NCI-H510A (cell line): ENCODE measurements around the gene IMPG1.

ENCODE experiments used
- DNase-seq: peaks from one replicate; lab custom pipeline; 2025; lab: John Stamatoyannopoulos, UW

Gene IMPG1

GRCh38 chr6:76072562-76072961, at the start of gene IMPG1:
Gene IMPG1 (minus strand): TSS chr6:76072662. CDS start chr6:76072488, 174 bp downstream.
- no peak for DNase-seq

GRCh38 chr6:76120302-76120701, 47.8 kb upstream of the IMPG1 start:
- DNase-seq: no peak

- DNase-seq: no peak
Observed at GRCh38 chr6:76073281-76073680, 819 bp upstream of the IMPG1 start.

GRCh38 chr6:76057469-76057868, 15.0 kb downstream of the IMPG1 start:
- DNase-seq: no peak

GRCh38 chr6:76052314-76052713, 20.1 kb downstream of the IMPG1 start:
- DNase-seq: no peak

- no peak for DNase-seq
Observed at GRCh38 chr6:76043690-76044089, 28.8 kb downstream of the IMPG1 start.

GRCh38 chr6:76035713-76036112, 36.7 kb downstream of the IMPG1 start:
- DNase-seq: no peak

- DNase-seq: no peak
Observed at GRCh38 chr6:76026101-76026500, 46.4 kb downstream of the IMPG1 start.

GRCh38 chr6:76014626-76015530, 57.6 kb downstream of the IMPG1 start:
- DNase-seq: no peak

GRCh38 chr6:76004202-76004601, 68.3 kb downstream of the IMPG1 start:
- no peak for DNase-seq

- no peak for DNase-seq
Observed at GRCh38 chr6:76003686-76004085, 68.8 kb downstream of the IMPG1 start.

GRCh38 chr6:76003113-76003512, 69.3 kb downstream of the IMPG1 start:
- no peak for DNase-seq

- DNase-seq: no peak
Observed at GRCh38 chr6:76000629-76001028, 71.8 kb downstream of the IMPG1 start.

- DNase-seq: no peak
Observed at GRCh38 chr6:75997696-75998095, 74.8 kb downstream of the IMPG1 start.

- no peak for DNase-seq
Observed at GRCh38 chr6:75993236-75994162, 79.0 kb downstream of the IMPG1 start.

GRCh38 chr6:75991941-75992340, 80.5 kb downstream of the IMPG1 start:
- no peak for DNase-seq

GRCh38 chr6:75986935-75987334, 85.5 kb downstream of the IMPG1 start:
- DNase-seq: no peak

- no peak for DNase-seq
Observed at GRCh38 chr6:75975904-75976303, 96.6 kb downstream of the IMPG1 start.

- DNase-seq: no peak
Observed at GRCh38 chr6:75970093-75970492, 102.4 kb downstream of the IMPG1 start.

GRCh38 chr6:75968143-75968542, 104.3 kb downstream of the IMPG1 start:
- no peak for DNase-seq

GRCh38 chr6:75963569-75963968, 108.9 kb downstream of the IMPG1 start:
- DNase-seq: no peak

GRCh38 chr6:75952128-75952527, 120.3 kb downstream of the IMPG1 start:
- DNase-seq: no peak

- no peak for DNase-seq
Observed at GRCh38 chr6:75947935-75948334, 124.5 kb downstream of the IMPG1 start.
